CD4-positive, CD25-positive, alpha-beta regulatory T cell (primary cell): Measurements from ENCODE around the gene NME4. TPM values are rescaled to one million over a fixed set of nuclear protein-coding genes. Genes with fewer than 3 reads are reported as not detected.
A peak's percentile ranks its signal among the peaks of the same experiment; 100 is the strongest.
"Not testable (repeated sequence)": the region's sequence is repeated elsewhere in the genome, so short reads cannot be mapped to it uniquely, and the experiment has no call there.

Experiments used
- ATAC-seq, 2 donors: fragments of 150-1000 bp; cut with Tn5 transposase; one replicate each; pipeline ENCODE4 v1.10.0; 2021; ENCODE audit warnings: low read depth in 2 of 2, moderate number of reproducible peaks in 2 of 2, moderate library complexity in 1 of 2
- DNase-seq, 3 donors: peaks; one replicate each; pipeline versions ENCODE4 v3.0.0 to v3.0.0-alpha.2; 2012 to 2022; ENCODE audit warnings: mixed read lengths in 1 of 3
- H3K27ac ChIP-seq: one replicate; pipeline ENCODE4 v1.7.0; 2013; ENCODE audit warnings: mild to moderate bottlenecking, low read length; ENCODE audit not compliant: insufficient read depth, poor library complexity, severe bottlenecking
- H3K27me3 ChIP-seq: one replicate; pipeline ENCODE4 v1.7.0; 2013; ENCODE audit warnings: low read length; ENCODE audit not compliant: control insufficient read depth, insufficient read depth
- H3K36me3 ChIP-seq: one replicate; pipeline ENCODE4 v1.7.0; 2013; ENCODE audit warnings: mild to moderate bottlenecking, low read length, moderate library complexity; ENCODE audit not compliant: control insufficient read depth, insufficient read depth
- H3K4me1 ChIP-seq: 2 replicates; pipeline ENCODE4 v1.7.0; 2013; ENCODE audit warnings: mild to moderate bottlenecking, low read length; ENCODE audit not compliant: insufficient read depth, control insufficient read depth, poor library complexity, severe bottlenecking
- H3K4me3 ChIP-seq: one replicate; pipeline ENCODE4 v1.7.0; 2013; ENCODE audit warnings: low read depth, mild to moderate bottlenecking, low read length, moderate library complexity
- H3K9me3 ChIP-seq, 2 experiments: 1 replicate in 1 of 2; 2 replicates in 1 of 2; pipeline ENCODE4 v1.7.0; 2013; ENCODE audit warnings: low read length in 2 of 2, mild to moderate bottlenecking in 1 of 2, moderate library complexity in 1 of 2; ENCODE audit not compliant: control insufficient read depth in 2 of 2
- H3K27ac Mint-ChIP-seq, 3 donors: one replicate each; pipeline ENCODE4 v1.8.0; 2020 to 2022; ENCODE audit warnings: mild to moderate bottlenecking in 3 of 3, mixed read lengths in 3 of 3, moderate library complexity in 2 of 3
- H3K27me3 Mint-ChIP-seq: one replicate; pipeline ENCODE4 v1.8.0; 2022; ENCODE audit warnings: mild to moderate bottlenecking, mixed read lengths
- H3K36me3 Mint-ChIP-seq: one replicate; pipeline ENCODE4 v1.8.0; 2020; ENCODE audit warnings: mixed read lengths
- H3K4me1 Mint-ChIP-seq, 4 donors: one replicate each; pipeline ENCODE4 v1.8.0; 2020 to 2022; ENCODE audit warnings: mixed read lengths in 4 of 4, mild to moderate bottlenecking in 1 of 4
- H3K4me3 Mint-ChIP-seq, 4 donors: one replicate each; pipeline ENCODE4 v1.8.0; 2020 to 2022; ENCODE audit warnings: mild to moderate bottlenecking in 4 of 4, mixed read lengths in 4 of 4, moderate library complexity in 3 of 4
- H3K9me3 Mint-ChIP-seq, 7 donors: one replicate each; pipeline ENCODE4 v1.8.0; 2020 to 2022; ENCODE audit warnings: mixed read lengths in 7 of 7, mild to moderate bottlenecking in 3 of 7, moderate library complexity in 2 of 7
- polyA plus RNA-seq, 4 donors: library from polyadenylated mRNA; unstranded; fragments of 300-500 nt; fragmentation: Illumina TruSeq; gene quantifications; one replicate each; pipeline ENCODE4 v1.2.3, GENCODE V29; 2021
- total RNA-seq: library from RNA; stranded (reverse); gene quantifications from one replicate; pipeline ENCODE4 v1.2.3, GENCODE V29; 2022

The NME4 gene
- total and polyA plus RNA-seq, 5 donors from 2014 or later, result 6.7 to 29.8 (median 16.7) TPM

GRCh38 chr16:360698-361336 lies 36.2 kb upstream of the NME4 start:
- Histone ChIP-seq H3K27me3 (no peaks in the 10 kb centered on the region), H3K27ac (no peak overlapping the region), H3K9me3 (no peaks in the 10 kb centered on the region), H3K36me3 (no peaks in the 10 kb centered on the region), H3K4me3 (no peak overlapping the region), H3K4me1 (peaks cover 14% of the 10 kb centered on the region)
- Mint-ChIP-seq H3K4me3 (no peak overlapping the region), H3K27ac (no peak overlapping the region), H3K9me3 (no peaks in the 10 kb centered on the region), H3K4me1 (peaks cover 0 to 6% (median 2%) of the 10 kb centered on the region in 4 donors), H3K36me3 (no peaks in the 10 kb centered on the region), H3K27me3 (no peaks in the 10 kb centered on the region)
- ATAC-seq (no peak), DNase-seq (no peak)

- Mint-ChIP-seq H3K9me3 (no peaks in the 10 kb centered on the region), H3K27me3 (no peaks in the 10 kb centered on the region), H3K27ac (no peak overlapping the region), H3K4me1 (peaks cover 0 to 6% (median 2%) of the 10 kb centered on the region in 4 donors), H3K4me3 (no peak overlapping the region), H3K36me3 (no peaks in the 10 kb centered on the region)
- no peak overlapping the region for H3K27ac ChIP-seq
- H3K9me3 ChIP-seq, result no peaks in the 10 kb centered on the region
- H3K4me3 ChIP-seq, result no peak overlapping the region
- DNase-seq (no peak), ATAC-seq (no peak)
- H3K4me1 ChIP-seq, result peaks cover 8% of the 10 kb centered on the region
- no peaks in the 10 kb centered on the region for H3K27me3 ChIP-seq
- H3K36me3 ChIP-seq, result no peaks in the 10 kb centered on the region
These were observed 35.6 kb upstream of the NME4 start for GRCh38 chr16:361341-361871.

- Histone ChIP-seq H3K9me3 (no peaks in the 10 kb centered on the region), H3K36me3 (peaks cover 5% of the 10 kb centered on the region), H3K4me3 (no peak overlapping the region), H3K27me3 (no peaks in the 10 kb centered on the region), H3K4me1 (peaks cover 7% of the 10 kb centered on the region), H3K27ac (no peak overlapping the region)
- Mint-ChIP-seq H3K36me3 (peaks cover 2% of the 10 kb centered on the region), H3K9me3 (no peaks in the 10 kb centered on the region), H3K27ac (peak overlapping the region in 2 of 3 donors; percentile 41 to 85), H3K4me3 (peak overlapping the region in 2 of 4 donors; percentile 29 to 74), H3K4me1 (peaks cover 0 to 6% (median 1%) of the 10 kb centered on the region in 4 donors), H3K27me3 (no peaks in the 10 kb centered on the region)
- peak; percentile 80 to 84 for ATAC-seq
- peak; percentile 63 to 80 (median 75) for DNase-seq
These were observed 34.9 kb upstream of the NME4 start for GRCh38 chr16:361872-362701.

- H3K9me3 ChIP-seq, H3K4me3 Mint-ChIP-seq, H3K4me3 ChIP-seq, ATAC-seq, H3K9me3 Mint-ChIP-seq, H3K27ac ChIP-seq, H3K4me1 Mint-ChIP-seq, H3K27ac Mint-ChIP-seq, H3K36me3 Mint-ChIP-seq, H3K27me3 ChIP-seq, H3K27me3 Mint-ChIP-seq, H3K4me1 ChIP-seq, DNase-seq: not testable (repeated sequence)
- peaks cover 10% of the 10 kb centered on the region for H3K36me3 ChIP-seq
These were observed 34.3 kb upstream of the NME4 start for GRCh38 chr16:362702-362999.

- H3K9me3 ChIP-seq, result no peaks in the 10 kb centered on the region
- no peaks in the 10 kb centered on the region for H3K9me3 Mint-ChIP-seq
- peaks cover 0 to 6% (median 1%) of the 10 kb centered on the region in 4 donors for H3K4me1 Mint-ChIP-seq
- no peak overlapping the region for H3K27ac Mint-ChIP-seq
- H3K27me3 Mint-ChIP-seq, result no peaks in the 10 kb centered on the region
- no peak overlapping the region for H3K27ac ChIP-seq
- DNase-seq (no peak), ATAC-seq (no peak)
- peaks cover 7% of the 10 kb centered on the region for H3K4me1 ChIP-seq
- peaks cover 16% of the 10 kb centered on the region for H3K36me3 ChIP-seq
- no peak overlapping the region for H3K4me3 ChIP-seq
- H3K27me3 ChIP-seq, result no peaks in the 10 kb centered on the region
- H3K4me3 Mint-ChIP-seq, result peak overlapping the region in 1 of 4 donors; percentile 32
- H3K36me3 Mint-ChIP-seq, result peaks cover 4% of the 10 kb centered on the region
These were observed 33.8 kb upstream of the NME4 start for GRCh38 chr16:363110-363765.

- H3K4me1 Mint-ChIP-seq, result peaks cover 0 to 6% (median 1%) of the 10 kb centered on the region in 4 donors
- H3K4me3 Mint-ChIP-seq, result peak overlapping the region in 1 of 4 donors; percentile 32
- DNase-seq, result no peak
- no peaks in the 10 kb centered on the region for H3K27me3 Mint-ChIP-seq
- Histone ChIP-seq H3K4me3 (no peak overlapping the region), H3K36me3 (peaks cover 22% of the 10 kb centered on the region), H3K27ac (no peak overlapping the region), H3K4me1 (peaks cover 7% of the 10 kb centered on the region), H3K9me3 (no peaks in the 10 kb centered on the region), H3K27me3 (no peaks in the 10 kb centered on the region)
- ATAC-seq, result no peak
- H3K9me3 Mint-ChIP-seq, result no peaks in the 10 kb centered on the region
- H3K36me3 Mint-ChIP-seq, result peaks cover 4% of the 10 kb centered on the region
- H3K27ac Mint-ChIP-seq, result no peak overlapping the region
These were observed 33.1 kb upstream of the NME4 start for GRCh38 chr16:363766-364490.
